Occipital lobe (tissue), 1 donor: ENCODE measurements around the gene CCND2. TPM values are rescaled to one million over a fixed set of nuclear protein-coding genes. Genes with fewer than 3 reads are reported as not detected.

Source experiments
- total RNA-seq: library from RNA; depleted of rRNA; stranded (reverse); fragments of >200 nt; gene quantifications from one replicate; pipeline ENCODE4 v1.2.3, GENCODE V29; 2014

CCND2 gene
- total RNA-seq, 1 donor from 2014 or later: 300 TPM

Other genes with a start within 250 kb of the CCND2 start
- 4.7 TPM for gene TIGAR, start 47.5 kb downstream of the CCND2 start, total RNA-seq
- not detected for gene FGF23, start 106.0 kb downstream of the CCND2 start, total RNA-seq
- not detected for gene FGF6, start 172.1 kb downstream of the CCND2 start, total RNA-seq